Placental epithelial cell (primary cell): ENCODE measurements around the gene NKX1-1. TPM values are rescaled to one million over a fixed set of nuclear protein-coding genes. Genes with fewer than 3 reads are reported as not detected.

Experiments
- total RNA-seq: library from RNA; depleted of rRNA; stranded (reverse); fragments of >200 nt; gene quantifications from 2 replicates; pipeline ENCODE4 v1.2.3, GENCODE V29; 2012

The NKX1-1 gene
- total RNA-seq: not detected in 2 replicates

GRCh38 chr4:1406394-1406980 is at the start of gene NKX1-1:
Gene NKX1-1 (minus strand): TSS chr4:1406442. CDS start chr4:1406442, 0 bp downstream.

Other genes starting within 250 kb of the NKX1-1 start
- 5.0 and 10.6 TPM in 2 replicates for gene SPON2, start 233.9 kb downstream of the NKX1-1 start, total RNA-seq
- 246 and 376 TPM in 2 replicates for gene CTBP1, start 157.3 kb downstream of the NKX1-1 start, total RNA-seq
- 67.1 and 96.6 TPM in 2 replicates for gene MAEA, start 116.6 kb downstream of the NKX1-1 start, total RNA-seq
- 14.9 and 18.1 TPM in 2 replicates for gene UVSSA, start 59.2 kb downstream of the NKX1-1 start, total RNA-seq